Sigmoid colon (tissue), 7 donors: ENCODE results near the gene CDC7. TPM values are rescaled to one million over a fixed set of nuclear protein-coding genes. Genes with fewer than 3 reads are reported as not detected.
"Not testable (repeated sequence)": the region's sequence is repeated elsewhere in the genome, so short reads cannot be mapped to it uniquely, and the experiment has no call there.

ENCODE experiments used
- DNase-seq: peaks from one replicate; pipeline ENCODE4 v3.0.0-alpha.2; 2019
- H3K27ac ChIP-seq, 4 donors: fragments of 200-600 bp; sonication (generic); one replicate each; pipeline ENCODE4 v1.5.1; 2016 to 2019; ENCODE audit warnings: mild to moderate bottlenecking in 1 of 4
- H3K27me3 ChIP-seq, 3 donors: fragments of 200-600 bp; sonication (generic); one replicate each; pipeline ENCODE4 v1.5.1; 2019; ENCODE audit warnings: mild to moderate bottlenecking in 1 of 3
- H3K36me3 ChIP-seq, 4 donors: fragments of 200-600 bp; sonication (generic); one replicate each; pipeline ENCODE4 v1.5.1; 2016 to 2019
- H3K4me1 ChIP-seq, 4 donors: fragments of 200-600 bp; sonication (generic); one replicate each; pipeline ENCODE4 v1.5.1; 2017 to 2019
- H3K4me3 ChIP-seq, 4 donors: fragments of 200-600 bp; sonication (generic); one replicate each; pipeline ENCODE4 v1.5.1; 2017 to 2019; ENCODE audit warnings: mild to moderate bottlenecking in 2 of 4, moderate library complexity in 1 of 4
- H3K9me3 ChIP-seq, 4 donors: fragments of 200-600 bp in 3 of 4; sonication (generic) in 3 of 4; one replicate each; pipeline versions ENCODE4 v1.5.1 to v1.6.1; 2013 to 2019
- CTCF ChIP-seq, 4 experiments: fragments of 450-650 bp in 3 of 4; fragments of 200-600 bp in 1 of 4; IDR thresholded peaks; one replicate each; pipeline ENCODE4 v1.5.1; 2016 to 2019; ENCODE audit warnings: antibody characterized with exemption in 4 of 4, mild to moderate bottlenecking in 3 of 4, moderate library complexity in 2 of 4
- EP300 ChIP-seq, 4 donors: sonication (generic); formaldehyde crosslinking; IDR thresholded peaks; one replicate each; pipeline ENCODE4 v1.6.1; 2017; ENCODE audit warnings: antibody characterized with exemption in 4 of 4
- POLR2A ChIP-seq, 2 donors: fragments of 450-650 bp; IDR thresholded peaks; one replicate each; pipeline ENCODE4 v1.6.1; 2016; ENCODE audit warnings: antibody characterized with exemption in 2 of 2, mild to moderate bottlenecking in 2 of 2, moderate library complexity in 2 of 2
- POLR2AphosphoS5 ChIP-seq, 4 donors: sonication (generic); formaldehyde crosslinking; IDR thresholded peaks; one replicate each; pipeline ENCODE4 v1.6.1; 2017; ENCODE audit warnings: antibody characterized with exemption in 4 of 4
- WGBS, 2 donors: extraction: QIAGEN DNeasy Blood & Tissue Kit; methylation state at CpG; one replicate each; pipeline ENCODE4 v1.1.7; 2013; 5-methylcytosine and 5-hydroxymethylcytosine counted together
- intact Hi-C: fragments of 100-400 bp; cut with DNase I; formaldehyde crosslinking; loops from one replicate; pipeline ENCODE4 v1.15.1; 2023
- polyA plus RNA-seq, 3 donors: library from polyadenylated mRNA; stranded (reverse); fragments of 200-250 nt; gene quantifications; one replicate each; pipeline ENCODE4 v1.2.3, GENCODE V29; 2013
- total RNA-seq, 4 donors: library from RNA; depleted of rRNA; stranded (reverse); fragments of >200 nt; gene quantifications; one replicate each; pipeline ENCODE4 v1.1.0, GENCODE V29; 2016
- donor health status: healthy with polysubstance abuse.
- donor health status: Bipolar disorder and iron deficiency.
- donor health status: healthy.

CDC7 gene
- total and polyA plus RNA-seq, 7 donors, result 0.36 to 5.1 (median 2.0) TPM

DNA sequence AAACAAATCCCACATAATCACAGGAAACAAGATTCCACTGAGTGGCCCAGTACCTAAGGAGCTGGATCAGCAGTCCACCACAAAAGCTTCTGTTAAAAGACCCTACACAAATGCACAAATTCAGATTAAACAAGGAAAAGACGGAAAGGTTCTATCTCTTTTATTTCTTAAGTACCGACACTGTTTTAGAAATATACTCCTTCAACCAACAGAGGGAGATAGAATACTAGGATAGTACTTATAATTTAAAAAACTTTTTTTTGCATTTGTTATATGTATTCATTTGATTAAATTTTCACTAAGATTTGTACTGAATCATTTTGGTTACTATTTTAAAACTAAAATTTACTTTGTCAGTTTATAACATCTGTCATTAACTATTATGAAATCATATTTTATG, 12.5 kb downstream of the CDC7 start:
- DNase-seq, result no peak
- WGBS, 2 donors, result 75 to 81% methylated on average over 2 of the region's 2 CpGs
- intact Hi-C loops, result loop anchor here (2.0 to 10.0 kb wide), 3 partner anchors 112 to 374 kb away; partner anchors contain the start of gene TGFBR3
- no peaks in the 10 kb centered on the region for H3K27me3 ChIP-seq
- TF ChIP-seq EP300 (IDR thresholded peaks at IDR 0.05), result no peak
- peak; percentile 37 to 61 (median 49) for TF ChIP-seq CTCF (IDR thresholded peaks at IDR 0.05)
- H3K9me3 ChIP-seq, result no peaks in the 10 kb centered on the region
- no peaks in the 10 kb centered on the region for H3K36me3 ChIP-seq
- H3K4me1 ChIP-seq, result peaks cover 0 to 21% (median 0%) of the 10 kb centered on the region in 4 donors
- H3K4me3 ChIP-seq, result no peak overlapping the region
- H3K27ac ChIP-seq, result no peak overlapping the region

- Histone ChIP-seq H3K4me1 (peaks cover 0 to 21% (median 0%) of the 10 kb centered on the region in 4 donors), H3K27me3 (no peaks in the 10 kb centered on the region), H3K4me3 (no peak overlapping the region), H3K9me3 (no peaks in the 10 kb centered on the region), H3K36me3 (no peaks in the 10 kb centered on the region), H3K27ac (peak overlapping the region in 1 of 4 donors; percentile 12)
- DNase-seq, result no peak
- WGBS, 2 donors, result 94 to 98% methylated on average over 1 of the region's 1 CpG
- TF ChIP-seq CTCF (IDR thresholded peaks at IDR 0.05) (no peak), POLR2AphosphoS5 (IDR thresholded peaks at IDR 0.05) (no peak), POLR2A (IDR thresholded peaks at IDR 0.05) (no peak), EP300 (IDR thresholded peaks at IDR 0.05) (no peak)
- intact Hi-C loops, result loop anchor here (2.0 to 10.0 kb wide), 3 partner anchors 111 to 373 kb away; partner anchors contain the start of gene TGFBR3
Measured at GRCh38 chr1:91513706-91514105, 13.1 kb downstream of the CDC7 start.

DNA sequence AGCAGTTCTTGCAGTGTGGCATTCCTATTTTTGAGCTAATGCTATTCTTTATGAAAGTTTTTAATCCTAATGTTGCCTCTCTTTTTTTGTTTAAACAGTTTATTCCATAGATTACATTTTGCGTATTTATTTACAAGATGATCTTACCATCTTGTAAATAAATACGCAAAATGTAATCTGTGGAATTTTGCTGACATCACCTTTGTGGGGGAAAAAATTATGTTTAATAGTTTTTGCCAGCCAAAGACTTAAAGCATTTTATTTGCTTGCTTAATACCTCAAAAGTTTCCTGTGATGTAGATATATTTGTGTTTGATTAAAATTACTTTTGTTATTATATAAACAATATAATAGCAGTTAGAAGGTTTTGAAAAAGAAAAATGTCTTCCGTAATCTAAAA, 15.3 kb downstream of the CDC7 start:
- intact Hi-C loops, result loop anchor here (10.0 kb wide), 2 partner anchors 109 to 199 kb away; no protein-coding TSS in a partner anchor
- TF ChIP-seq CTCF (IDR thresholded peaks at IDR 0.05), result no peak
- no peak for TF ChIP-seq POLR2A (IDR thresholded peaks at IDR 0.05)
- no peak for TF ChIP-seq EP300 (IDR thresholded peaks at IDR 0.05)
- no peak for TF ChIP-seq POLR2AphosphoS5 (IDR thresholded peaks at IDR 0.05)
- Histone ChIP-seq H3K4me1 (peaks cover 0 to 38% (median 4%) of the 10 kb centered on the region in 4 donors), H3K9me3 (no peaks in the 10 kb centered on the region), H3K36me3 (no peaks in the 10 kb centered on the region), H3K27ac (no peak overlapping the region), H3K4me3 (no peak overlapping the region), H3K27me3 (no peaks in the 10 kb centered on the region)
- WGBS, 2 donors, result 95 to 97% methylated on average over 3 of the region's 3 CpGs
- no peak for DNase-seq

GRCh38 chr1:91516605-91517004, 16.0 kb downstream of the CDC7 start:
- DNase-seq, H3K4me3 ChIP-seq, H3K9me3 ChIP-seq, H3K36me3 ChIP-seq, H3K27me3 ChIP-seq, H3K27ac ChIP-seq: not testable (repeated sequence)
- intact Hi-C loops, result loop anchor here (10.0 kb wide), 2 partner anchors 108 to 198 kb away; no protein-coding TSS in a partner anchor
- 89 to 91% methylated on average over 7 of the region's 7 CpGs for WGBS, 2 donors
- H3K4me1 ChIP-seq, result peaks cover 0 to 44% (median 7%) of the 10 kb centered on the region in 4 donors

DNA sequence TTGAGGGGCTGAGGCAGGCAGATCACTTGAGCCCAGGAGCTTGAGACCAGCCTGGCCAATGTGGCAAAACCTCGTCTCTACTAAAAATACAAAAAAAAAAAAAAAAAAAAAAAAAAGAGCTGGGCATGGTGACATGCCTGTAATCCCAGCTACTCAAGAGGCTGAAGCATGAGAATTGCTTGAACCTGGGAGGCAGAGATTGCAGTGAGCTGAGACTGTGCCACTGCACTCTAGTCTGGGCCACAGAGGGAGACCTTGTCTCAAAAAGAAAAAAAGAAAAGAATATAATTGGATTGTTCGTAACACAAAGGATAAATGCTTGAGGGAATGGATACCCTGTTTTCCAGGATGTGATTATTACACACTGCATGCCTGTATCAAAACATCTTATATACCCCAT, 18.5 kb downstream of the CDC7 start:
- intact Hi-C loops, result loop anchor here (10.0 kb wide), 2 partner anchors 106 to 196 kb away; no protein-coding TSS in a partner anchor
- H3K27me3 ChIP-seq, H3K9me3 ChIP-seq, DNase-seq, H3K36me3 ChIP-seq, H3K4me3 ChIP-seq: not testable (repeated sequence)
- peak overlapping the region in 1 of 4 donors; percentile 6 for H3K27ac ChIP-seq
- WGBS, 2 donors, result 82 to 85% methylated on average over 2 of the region's 2 CpGs
- peaks cover 0 to 47% (median 12%) of the 10 kb centered on the region in 4 donors for H3K4me1 ChIP-seq

GRCh38 chr1:91520942-91521507, 20.4 kb downstream of the CDC7 start:
- Histone ChIP-seq H3K9me3 (no peaks in the 10 kb centered on the region), H3K27ac (peak overlapping the region in 3 of 4 donors; percentile 13 to 49 (median 39)), H3K36me3 (no peaks in the 10 kb centered on the region), H3K4me1 (peaks cover 0 to 42% (median 12%) of the 10 kb centered on the region in 4 donors), H3K27me3 (no peaks in the 10 kb centered on the region), H3K4me3 (no peak overlapping the region)
- TF ChIP-seq POLR2A (IDR thresholded peaks at IDR 0.05) (no peak), POLR2AphosphoS5 (IDR thresholded peaks at IDR 0.05) (no peak), EP300 (IDR thresholded peaks at IDR 0.05) (no peak), CTCF (IDR thresholded peaks at IDR 0.05) (no peak)
- intact Hi-C loops, result no loop called here
- 81 to 87% methylated on average over 2 of the region's 2 CpGs for WGBS, 2 donors
- no peak for DNase-seq
